SIG-M5 (cell line): ENCODE results near the gene PSMC5.
"Not testable (repeated sequence)": the region's sequence is repeated elsewhere in the genome, so short reads cannot be mapped to it uniquely, and the experiment has no call there.

Experiments used
- DNase-seq: peaks from one replicate; lab custom pipeline; 2025; lab: John Stamatoyannopoulos, UW

PSMC5 gene

DNA sequence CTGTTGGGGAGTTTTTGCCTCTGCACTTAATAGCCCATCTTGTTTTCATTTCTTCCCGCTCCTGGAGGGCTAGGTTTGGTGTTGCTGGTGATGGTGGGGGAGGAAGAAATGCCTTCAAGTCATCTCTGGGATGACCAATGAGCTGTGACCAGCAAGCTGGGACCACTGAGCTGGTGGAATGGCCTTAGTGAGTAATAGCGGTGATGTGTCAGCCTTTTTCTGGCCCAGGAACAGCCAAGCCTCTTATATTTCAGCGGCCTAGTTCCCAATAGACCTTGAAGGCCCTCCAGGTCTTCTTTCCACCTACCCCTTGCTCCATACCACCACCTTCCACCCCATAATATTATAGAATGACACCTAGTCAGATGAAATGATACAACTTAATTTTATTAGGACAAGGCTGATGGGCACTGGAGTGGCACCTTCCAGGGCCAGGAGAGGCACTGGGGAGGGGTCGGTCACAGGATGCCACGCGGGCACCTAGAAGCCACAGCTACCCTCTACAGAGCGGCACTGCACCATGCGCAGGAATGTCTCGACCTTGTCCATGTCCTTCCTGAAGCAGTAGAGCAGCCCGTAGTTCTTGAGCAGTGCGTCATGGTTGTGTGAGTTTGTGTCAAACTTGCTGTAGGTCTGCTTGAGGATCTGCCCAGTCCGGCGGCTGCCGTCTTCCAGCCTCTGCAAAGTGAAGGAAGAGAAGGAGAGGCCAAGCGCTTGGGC lies 44.6 kb downstream of the PSMC5 start:
- not testable (repeated sequence) for DNase-seq

DNA sequence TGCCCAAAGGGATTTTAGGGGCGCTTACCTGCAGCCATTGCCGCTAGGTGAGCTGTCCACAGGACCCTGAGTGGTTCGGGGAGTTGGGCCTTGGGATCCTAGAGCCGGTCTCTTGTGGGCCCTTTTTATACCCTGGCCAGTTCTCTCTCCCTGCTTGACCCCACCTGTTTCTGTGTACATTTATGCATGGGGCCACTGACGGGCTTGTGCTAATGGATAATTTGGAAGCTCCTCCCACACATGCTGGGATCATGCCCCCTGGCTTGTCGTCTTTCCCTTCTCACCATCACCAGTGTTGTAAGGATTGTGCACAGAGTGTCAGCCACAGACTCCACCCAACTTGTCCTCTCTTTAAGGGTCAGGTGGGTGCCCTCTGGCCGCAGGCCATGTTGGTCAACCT lies 46.3 kb downstream of the PSMC5 start, which contains the start of gene CSH2:
Gene CSH2, minus strand, starts transcription at position 101 of the 400 bp plus-strand sequence. Its CDS starts 63 bp downstream, at position 38.
- DNase-seq, result not testable (repeated sequence)

- not testable (repeated sequence) for DNase-seq
Measured at GRCh38 chr17:63874061-63874626, 46.9 kb downstream of the PSMC5 start.

GRCh38 chr17:63874693-63875092 lies 47.5 kb downstream of the PSMC5 start:
- not testable (repeated sequence) for DNase-seq

DNA sequence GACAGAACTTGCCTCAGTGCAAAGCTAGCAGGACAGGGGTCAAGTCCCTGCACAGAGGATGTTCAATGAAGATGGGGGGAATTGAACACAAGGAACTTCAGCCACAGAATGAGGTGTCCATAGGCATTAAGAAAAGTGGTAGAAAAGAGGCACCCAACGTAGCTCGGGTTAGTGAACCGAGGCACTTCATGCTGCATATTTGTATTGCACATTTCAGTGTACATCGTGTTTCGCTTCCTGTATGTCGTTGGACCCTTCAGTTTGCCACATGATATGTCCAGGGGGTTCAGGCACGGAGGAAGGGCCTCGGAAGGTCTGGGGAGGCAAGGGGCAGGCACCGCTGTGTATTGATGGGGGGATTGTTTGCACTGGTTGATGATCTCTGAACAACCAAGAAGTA lies 51.2 kb downstream of the PSMC5 start:
- not testable (repeated sequence) for DNase-seq

- DNase-seq, result no peak
Measured at GRCh38 chr17:63880706-63881105, 53.5 kb downstream of the PSMC5 start.

- DNase-seq, result not testable (repeated sequence)
Measured at GRCh38 chr17:63881337-63881736, 54.1 kb downstream of the PSMC5 start.
